Osteoblast (primary cell): Measurements from ENCODE around the gene TSPAN3. TPM values are rescaled to one million over a fixed set of nuclear protein-coding genes. Genes with fewer than 3 reads are reported as not detected.
A peak's percentile ranks its signal among the peaks of the same experiment; 100 is the strongest.

Source experiments
- DNase-seq: peaks from one replicate; pipeline ENCODE4 v3.0.0; 2011; ENCODE audit warnings: low spot score, mixed read lengths; ENCODE audit not compliant: insufficient read length; ENCODE audit errors: missing footprints
- H2AFZ ChIP-seq: 2 replicates; pipeline ENCODE4 v1.6.0; 2011; ENCODE audit warnings: mild to moderate bottlenecking, low read length
- H3K27ac ChIP-seq: 2 replicates; pipeline ENCODE4 v1.5.1; 2011; ENCODE audit warnings: mild to moderate bottlenecking, low read depth, low read length, moderate library complexity
- H3K27me3 ChIP-seq: 2 replicates; pipeline ENCODE4 v1.6.0; 2012; ENCODE audit warnings: mild to moderate bottlenecking, control low read depth, inconsistent platforms, low read length, moderate library complexity; ENCODE audit not compliant: insufficient read depth
- H3K36me3 ChIP-seq: 2 replicates; pipeline ENCODE4 v1.5.1; 2011; ENCODE audit warnings: mild to moderate bottlenecking, low read length, control low read depth, moderate library complexity; ENCODE audit not compliant: insufficient read depth
- H3K4me1 ChIP-seq: 2 replicates; pipeline ENCODE4 v1.5.1; 2011; ENCODE audit warnings: mild to moderate bottlenecking, low read length, control low read depth, moderate library complexity; ENCODE audit not compliant: insufficient read depth
- H3K4me2 ChIP-seq: 2 replicates; pipeline ENCODE4 v1.6.0; 2011; ENCODE audit warnings: mild to moderate bottlenecking, low read length; ENCODE audit not compliant: insufficient read depth
- H3K4me3 ChIP-seq: fragments of 200-600 bp; sonication (generic); 3 replicates; pipeline ENCODE4 v1.5.1; 2012; ENCODE audit warnings: mild to moderate bottlenecking, low read length, inconsistent platforms; ENCODE audit not compliant: insufficient read depth
- H3K79me2 ChIP-seq: 2 replicates; pipeline ENCODE4 v1.6.0; 2012; ENCODE audit warnings: mild to moderate bottlenecking, low read length, control low read depth, inconsistent platforms; ENCODE audit not compliant: insufficient read depth
- H3K9me3 ChIP-seq: 2 replicates; pipeline ENCODE4 v1.5.1; 2011; ENCODE audit warnings: low read depth, low read length, control low read depth
- H4K20me1 ChIP-seq: 2 replicates; pipeline ENCODE4 v1.6.0; 2012; ENCODE audit warnings: mild to moderate bottlenecking, low read length, control low read depth; ENCODE audit not compliant: insufficient read depth
- CTCF ChIP-seq: IDR thresholded peaks from 2 replicates; pipeline ENCODE4 v1.5.1; 2011; ENCODE audit warnings: mild to moderate bottlenecking, low read depth, low read length, moderate library complexity; ENCODE audit errors: extremely low read depth
- total RNA-seq: library from RNA; depleted of rRNA; stranded (reverse); fragments of >200 nt; gene quantifications from 2 replicates; pipeline ENCODE4 v1.2.3, GENCODE V29; 2012

The TSPAN3 gene
- total RNA-seq, 1 donor, result 235 TPM

GRCh38 chr15:77042955-77043920 lies 27.7 kb downstream of the TSPAN3 start:
- Histone ChIP-seq H3K9me3 (no peaks in the 10 kb centered on the region), H3K36me3 (peaks cover 40% of the 10 kb centered on the region)
- TF ChIP-seq CTCF, result no peak

GRCh38 chr15:77042245-77042919 lies 28.5 kb downstream of the TSPAN3 start:
- H3K4me3 ChIP-seq, result no peak overlapping the region
- no peak overlapping the region for H2AFZ ChIP-seq
- no peaks in the 10 kb centered on the region for H3K27me3 ChIP-seq
- H3K9me3 ChIP-seq, result no peaks in the 10 kb centered on the region
- no peak for DNase-seq
- H3K4me2 ChIP-seq, result no peak overlapping the region
- no peaks in the 10 kb centered on the region for H3K79me2 ChIP-seq
- no peak overlapping the region for H3K27ac ChIP-seq
- H3K4me1 ChIP-seq, result peaks cover 7% of the 10 kb centered on the region
- TF ChIP-seq CTCF, result no peak
- H3K36me3 ChIP-seq, result peaks cover 39% of the 10 kb centered on the region
- H4K20me1 ChIP-seq, result no peaks in the 10 kb centered on the region

More at GRCh38 chr15:77042955-77043920, 27.7 kb downstream of the TSPAN3 start:
- H3K27me3 ChIP-seq, result no peaks in the 10 kb centered on the region
- DNase-seq, result no peak
- H2AFZ ChIP-seq, result no peak overlapping the region
- no peak overlapping the region for H3K4me2 ChIP-seq
- no peak overlapping the region for H3K27ac ChIP-seq
- peaks cover 8% of the 10 kb centered on the region for H3K4me1 ChIP-seq
- H3K4me3 ChIP-seq, result no peak overlapping the region
- no peaks in the 10 kb centered on the region for H3K79me2 ChIP-seq
- H4K20me1 ChIP-seq, result no peaks in the 10 kb centered on the region

- H3K4me3 ChIP-seq, result no peak overlapping the region
- no peak for TF ChIP-seq CTCF
- peaks cover 7% of the 10 kb centered on the region for H3K4me1 ChIP-seq
- H3K4me2 ChIP-seq, result no peak overlapping the region
- DNase-seq, result peak; percentile 96
- peak overlapping the region; percentile 44 for H3K27ac ChIP-seq
- H3K9me3 ChIP-seq, result no peaks in the 10 kb centered on the region
- no peaks in the 10 kb centered on the region for H3K27me3 ChIP-seq
- H4K20me1 ChIP-seq, result no peaks in the 10 kb centered on the region
- H3K36me3 ChIP-seq, result peaks cover 22% of the 10 kb centered on the region
- no peak overlapping the region for H2AFZ ChIP-seq
- H3K79me2 ChIP-seq, result no peaks in the 10 kb centered on the region
These were observed 30.2 kb downstream of the TSPAN3 start for GRCh38 chr15:77040673-77041072.

- H3K79me2 ChIP-seq, result no peaks in the 10 kb centered on the region
- no peaks in the 10 kb centered on the region for H3K9me3 ChIP-seq
- no peaks in the 10 kb centered on the region for H3K27me3 ChIP-seq
- no peak overlapping the region for H3K4me2 ChIP-seq
- peaks cover 7% of the 10 kb centered on the region for H3K4me1 ChIP-seq
- TF ChIP-seq CTCF, result no peak
- peaks cover 17% of the 10 kb centered on the region for H3K36me3 ChIP-seq
- H3K27ac ChIP-seq, result no peak overlapping the region
- no peaks in the 10 kb centered on the region for H4K20me1 ChIP-seq
- no peak overlapping the region for H2AFZ ChIP-seq
- no peak overlapping the region for H3K4me3 ChIP-seq
- no peak for DNase-seq
These were observed 31.1 kb downstream of the TSPAN3 start for GRCh38 chr15:77039848-77040247.
